HL-60 (cell line): ENCODE results near the gene ITPR3.
"Not testable (repeated sequence)": the region's sequence is repeated elsewhere in the genome, so short reads cannot be mapped to it uniquely, and the experiment has no call there.

Experiments used
- DNase-seq, 2 experiments: peaks; one replicate each; pipeline ENCODE4 v3.0.0-alpha.2; 2010 to 2020; ENCODE audit warnings: low read depth in 1 of 2, low spot score in 1 of 2
- H3K27ac ChIP-seq: fragments of 250-450 bp; sonication (Bioruptor Pico); replicated peaks from 2 replicates; pipeline ENCODE4 v1.5.1; 2020; ENCODE audit warnings: mild to moderate bottlenecking, moderate library complexity
- H3K27me3 ChIP-seq: fragments of 250-450 bp; sonication (Bioruptor Pico); 2 replicates; pipeline ENCODE4 v1.5.1; 2021; ENCODE audit warnings: mild to moderate bottlenecking, moderate library complexity; ENCODE audit not compliant: insufficient read depth, poor library complexity, severe bottlenecking
- H3K4me3 ChIP-seq: replicated peaks from 2 replicates; pipeline ENCODE4 v1.5.1; 2011; ENCODE audit warnings: mild to moderate bottlenecking, control low read depth, low read length; ENCODE audit not compliant: insufficient read depth
- CTCF ChIP-seq: IDR thresholded peaks from one replicate; pipeline ENCODE4 v1.5.1; 2011; ENCODE audit warnings: low read length, control low read depth, inconsistent platforms; ENCODE audit not compliant: insufficient read depth
- GABPA ChIP-seq: IDR thresholded peaks from 2 replicates; pipeline ENCODE4 v1.6.1; 2012; ENCODE audit warnings: low read depth
- POLR2AphosphoS5 ChIP-seq: IDR thresholded peaks from 2 replicates; pipeline ENCODE4 v1.6.1; 2012; ENCODE audit warnings: low read depth
- REST ChIP-seq: IDR thresholded peaks from 2 replicates; pipeline ENCODE4 v1.6.1; 2012; ENCODE audit warnings: low read depth; ENCODE audit not compliant: insufficient replicate concordance
- SPI1 ChIP-seq: IDR thresholded peaks from 2 replicates; pipeline ENCODE4 v1.6.1; 2012; ENCODE audit warnings: low read depth, mild to moderate bottlenecking, borderline replicate concordance

Gene ITPR3

GRCh38 chr6:33624856-33625255 is 3.7 kb downstream of the ITPR3 start:
- TF ChIP-seq CTCF (no peak), GABPA (no peak), REST (no peak), SPI1 (no peak), POLR2AphosphoS5 (no peak)
- no peak for DNase-seq
- Histone ChIP-seq H3K27ac (no peak overlapping the region), H3K27me3 (peaks cover 20% of the 10 kb centered on the region), H3K4me3 (no peak overlapping the region)

GRCh38 chr6:33627876-33628275 is 6.8 kb downstream of the ITPR3 start:
- no peak overlapping the region for H3K27ac ChIP-seq
- peaks cover 5% of the 10 kb centered on the region for H3K27me3 ChIP-seq
- DNase-seq = no peak
- TF ChIP-seq GABPA = no peak
- no peak for TF ChIP-seq REST
- H3K4me3 ChIP-seq = no peak overlapping the region

GRCh38 chr6:33628401-33628964 is 7.4 kb downstream of the ITPR3 start:
- peaks cover 7% of the 10 kb centered on the region for H3K27me3 ChIP-seq
- no peak overlapping the region for H3K4me3 ChIP-seq
- no peak for DNase-seq
- no peak for TF ChIP-seq SPI1
- TF ChIP-seq POLR2AphosphoS5 = no peak
- TF ChIP-seq GABPA = no peak
- TF ChIP-seq REST = no peak
- no peak for TF ChIP-seq CTCF
- no peak overlapping the region for H3K27ac ChIP-seq

- Histone ChIP-seq H3K27ac (no peak overlapping the region), H3K27me3 (peaks cover 18% of the 10 kb centered on the region), H3K4me3 (no peak overlapping the region)
- DNase-seq = no peak
- TF ChIP-seq CTCF (no peak), REST (no peak), POLR2AphosphoS5 (no peak)
These were observed 8.9 kb downstream of the ITPR3 start for GRCh38 chr6:33630014-33630413.

GRCh38 chr6:33631521-33631920 is 10.4 kb downstream of the ITPR3 start:
- DNase-seq, H3K27ac ChIP-seq: not testable (repeated sequence)

More at GRCh38 chr6:33631521-33631920, 10.4 kb downstream of the ITPR3 start:
- not testable (repeated sequence) for H3K4me3 ChIP-seq
- H3K27me3 ChIP-seq = peaks cover 26% of the 10 kb centered on the region
